Stimulated activated CD4-positive, alpha-beta T cell treated with anti-CD3 and anti-CD28 coated beads, TNF-alpha, amount 100 ng/mL, for 24 hours (primary cell): ENCODE results near the gene VN1R2.
"Not testable (repeated sequence)": the region's sequence is repeated elsewhere in the genome, so short reads cannot be mapped to it uniquely, and the experiment has no call there.

Experiments
- DNase-seq, 3 experiments: peaks; one replicate each; pipeline ENCODE4 v3.0.0-alpha.2; 2020; ENCODE audit warnings: low read depth in 3 of 3

The VN1R2 gene, protein sequence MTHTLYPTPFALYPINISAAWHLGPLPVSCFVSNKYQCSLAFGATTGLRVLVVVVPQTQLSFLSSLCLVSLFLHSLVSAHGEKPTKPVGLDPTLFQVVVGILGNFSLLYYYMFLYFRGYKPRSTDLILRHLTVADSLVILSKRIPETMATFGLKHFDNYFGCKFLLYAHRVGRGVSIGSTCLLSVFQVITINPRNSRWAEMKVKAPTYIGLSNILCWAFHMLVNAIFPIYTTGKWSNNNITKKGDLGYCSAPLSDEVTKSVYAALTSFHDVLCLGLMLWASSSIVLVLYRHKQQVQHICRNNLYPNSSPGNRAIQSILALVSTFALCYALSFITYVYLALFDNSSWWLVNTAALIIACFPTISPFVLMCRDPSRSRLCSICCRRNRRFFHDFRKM

DNA sequence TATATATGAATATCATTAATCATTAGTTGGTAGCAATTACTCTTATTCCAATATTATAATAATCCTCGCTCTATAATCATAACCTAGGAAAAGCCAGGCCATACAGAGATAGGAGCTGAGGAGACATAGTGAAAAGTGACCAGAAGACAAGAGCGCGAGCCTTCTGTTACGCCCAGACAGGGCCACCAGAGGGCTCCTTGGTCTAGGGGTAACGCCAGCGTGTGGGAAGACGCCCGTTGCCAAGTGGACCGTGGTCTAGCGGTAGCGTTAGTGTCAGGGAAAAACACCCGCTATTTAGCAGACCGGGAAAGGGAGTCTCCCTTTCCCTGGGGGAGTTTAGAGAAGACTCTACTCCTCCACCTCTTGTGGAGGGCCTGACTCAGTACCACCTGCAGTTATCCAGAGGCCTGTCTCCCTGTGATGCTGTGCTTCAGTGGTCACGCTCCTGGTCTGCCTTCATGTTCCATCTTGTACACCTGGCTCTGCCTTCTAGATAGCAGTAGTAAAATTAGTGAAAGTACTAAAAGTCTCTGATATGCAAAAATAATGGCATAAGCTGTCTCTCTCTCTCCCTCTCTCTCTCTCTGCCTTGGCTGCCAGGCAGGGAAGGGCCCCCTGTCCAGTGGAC lies at the start of gene VN1R2:
TSS of gene VN1R2 (plus strand) at position 578 of the 628 bp plus-strand sequence. CDS start 84 bp downstream, outside the sequence.
- not testable (repeated sequence) for DNase-seq

DNA sequence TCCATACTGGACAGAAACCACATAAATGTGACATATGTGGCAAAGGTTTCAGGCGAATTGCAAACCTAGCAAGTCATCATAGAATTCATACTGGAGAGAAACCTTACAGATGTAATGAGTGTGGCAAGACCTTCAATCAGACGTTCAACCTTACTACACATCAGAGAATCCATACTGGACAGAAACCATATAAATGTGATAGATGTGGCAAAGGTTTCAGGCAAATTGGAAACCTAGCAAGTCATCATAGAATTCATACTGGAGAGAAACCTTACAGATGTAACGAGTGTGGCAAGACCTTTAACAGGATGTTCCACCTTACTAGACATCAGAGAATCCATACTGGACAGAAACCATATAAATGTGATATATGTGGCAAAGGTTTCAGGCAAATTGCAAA lies 46.5 kb upstream of the VN1R2 start:
- DNase-seq = not testable (repeated sequence)

DNA sequence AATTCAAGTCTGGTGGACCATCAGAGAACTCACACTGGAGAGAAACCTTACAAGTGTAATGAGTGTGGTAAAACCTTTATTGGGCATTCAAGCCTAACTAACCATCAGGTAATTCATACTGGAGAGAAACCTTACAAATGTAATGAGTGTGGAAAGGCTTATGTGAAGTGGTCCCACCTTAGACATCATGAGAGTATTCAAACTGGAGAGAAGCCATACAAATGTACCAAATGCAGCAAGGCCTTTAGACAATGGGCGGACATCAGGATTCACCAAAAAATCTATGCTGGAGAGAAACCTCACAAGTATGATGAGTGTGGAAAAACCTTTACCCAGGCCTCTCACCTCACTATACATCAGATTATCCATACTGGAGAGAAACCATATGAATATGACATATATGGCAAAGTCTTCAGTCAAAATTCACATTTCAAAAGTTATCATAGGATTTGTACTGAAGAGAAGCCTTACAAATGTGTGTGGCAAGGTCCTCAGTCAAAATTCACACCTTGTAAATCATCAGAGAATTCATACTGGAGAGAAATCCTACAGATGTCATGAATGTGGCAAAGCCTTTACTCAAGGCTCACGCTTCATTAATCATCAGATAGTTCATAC lies 45.3 kb upstream of the VN1R2 start:
- DNase-seq = no peak

DNA sequence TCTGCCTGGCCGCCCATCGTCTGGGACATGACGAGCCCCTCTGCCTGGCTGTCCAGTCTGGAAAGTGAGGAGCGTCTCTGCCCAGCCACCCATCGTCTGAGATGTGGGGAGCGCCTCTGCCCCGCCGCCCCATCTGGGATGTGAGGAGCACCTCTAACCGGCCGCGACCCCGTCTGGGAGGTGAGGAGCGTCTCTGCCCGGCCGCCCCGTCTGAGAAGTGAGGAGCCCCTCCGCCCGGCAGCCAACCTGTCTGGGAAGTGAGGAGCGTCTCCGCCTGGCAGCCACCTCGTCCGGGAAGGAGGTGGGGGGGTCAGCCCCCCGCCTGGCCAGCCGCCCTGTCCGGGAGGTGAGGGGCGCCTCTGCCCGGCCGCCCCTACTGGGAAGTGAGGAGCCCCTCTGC lies 35.4 kb upstream of the VN1R2 start:
- not testable (repeated sequence) for DNase-seq

DNA sequence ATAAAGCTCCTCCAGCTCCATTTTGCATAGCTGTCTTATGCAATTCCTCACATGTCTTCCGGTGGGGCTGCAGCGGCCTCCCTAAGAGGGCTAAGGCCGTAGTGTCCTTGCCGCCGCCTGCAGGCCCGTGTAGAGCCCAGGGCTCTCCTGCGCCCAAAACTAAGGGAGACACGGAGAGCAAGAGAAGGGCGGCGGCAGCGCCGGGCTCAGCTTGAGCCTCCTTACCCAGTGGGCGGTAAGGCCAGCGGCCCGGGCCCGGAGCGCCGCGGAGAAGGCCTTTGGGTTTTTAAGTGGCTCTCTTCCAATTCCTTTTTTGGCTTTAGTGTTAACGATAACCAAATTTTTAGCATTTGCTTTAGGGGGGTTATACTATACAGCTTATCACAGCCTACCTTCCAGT lies 33.5 kb upstream of the VN1R2 start:
- no peak for DNase-seq

DNA sequence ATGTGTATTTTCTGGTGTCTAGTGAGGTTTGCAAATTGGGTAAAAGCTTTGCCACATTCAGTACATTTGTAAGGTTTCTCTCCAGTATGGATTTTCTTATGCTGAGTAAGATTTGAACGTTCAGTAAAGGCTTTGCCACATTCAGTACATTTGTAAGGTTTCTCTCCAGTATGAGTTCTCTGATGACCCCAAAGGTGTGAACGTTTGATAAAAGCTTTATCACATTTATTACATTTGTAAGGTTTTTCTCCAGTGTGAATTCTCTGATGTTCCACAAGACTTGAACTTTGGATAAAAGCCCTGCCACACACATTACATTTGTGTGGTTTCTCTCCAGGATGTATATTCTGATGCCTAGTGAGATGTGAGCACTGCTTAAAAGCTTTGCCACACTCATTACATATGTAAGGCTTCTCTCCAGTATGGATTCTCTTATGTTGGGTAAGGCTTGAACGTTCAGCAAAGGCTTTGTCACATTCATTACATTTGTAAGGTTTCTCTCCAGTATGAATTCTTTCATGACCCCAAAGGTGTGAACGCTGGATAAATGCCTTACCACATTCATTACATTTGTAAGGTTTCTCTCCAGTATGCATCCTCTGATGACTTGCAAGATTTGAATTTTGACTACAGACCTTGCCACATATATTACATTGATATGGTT lies 20.8 kb upstream of the VN1R2 start:
- no peak for DNase-seq

DNA sequence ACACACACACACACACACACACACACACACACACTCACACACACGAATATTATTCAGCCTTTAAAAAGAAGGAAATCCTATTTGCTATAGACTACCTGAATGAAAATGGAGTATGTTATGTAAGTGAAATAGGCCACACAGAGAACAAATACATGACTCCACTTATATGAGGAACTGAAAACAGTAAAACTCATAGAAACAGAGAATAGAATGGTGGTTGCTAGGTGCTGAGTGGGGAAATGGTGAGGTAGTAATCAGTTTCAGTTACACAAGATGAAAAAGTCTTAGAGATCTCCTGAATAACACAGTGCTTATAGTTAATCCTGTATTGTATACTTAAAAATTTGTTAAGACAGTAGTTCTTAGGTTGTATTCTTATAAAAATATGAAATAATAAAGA lies 11.6 kb upstream of the VN1R2 start:
- no peak for DNase-seq

DNA sequence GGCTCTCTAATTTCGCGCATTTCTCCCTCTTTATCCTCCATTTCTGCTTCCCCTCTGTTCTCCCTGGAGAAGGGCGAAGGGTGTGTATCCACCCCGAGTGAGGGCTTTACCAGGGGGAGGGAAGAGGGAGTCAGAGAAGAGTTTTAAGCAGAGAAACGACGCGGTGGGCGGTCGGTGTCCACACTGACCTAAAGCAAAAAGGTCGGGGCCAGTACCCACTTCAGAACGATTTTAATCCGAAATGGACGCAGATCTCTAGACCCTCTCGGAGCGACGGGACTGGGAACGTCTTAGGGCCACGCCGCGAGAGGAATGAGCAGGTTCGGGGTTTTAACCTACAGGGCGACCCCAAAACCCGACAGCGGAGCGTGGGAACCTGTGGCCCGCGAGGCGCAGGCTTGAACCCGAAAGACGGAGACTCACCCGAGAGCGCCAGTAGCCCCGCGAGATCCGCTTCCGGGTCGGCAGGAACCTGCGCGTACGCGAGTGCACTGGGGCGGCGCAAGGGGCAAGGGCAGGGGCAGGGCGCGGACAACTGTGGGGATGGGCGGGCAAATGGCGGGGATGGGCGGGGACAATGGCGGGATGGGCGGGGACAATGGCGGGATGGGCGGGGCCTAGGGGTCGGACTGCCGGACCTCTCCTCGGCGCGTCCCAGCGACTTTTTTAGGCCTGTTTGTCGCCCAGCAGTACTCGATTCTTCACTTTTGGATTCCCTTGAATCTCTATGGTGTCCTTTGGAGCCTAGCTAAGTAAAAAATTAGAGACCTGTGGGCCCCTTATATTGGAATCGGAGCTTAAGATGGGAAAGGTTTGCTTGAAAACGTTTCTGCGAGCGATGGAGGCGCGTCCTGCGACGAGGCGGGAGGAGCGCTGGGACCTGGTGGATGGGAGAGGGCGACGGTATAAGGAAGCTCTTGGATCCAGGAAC lies 3.4 kb upstream of the VN1R2 start, which contains the start of gene ZNF677:
TSS of gene ZNF677 (minus strand) at position 463 of the 931 bp plus-strand sequence. CDS start 3,323 bp downstream, outside the sequence.
- DNase-seq = peak; percentile 64 to 76 (median 67)

DNA sequence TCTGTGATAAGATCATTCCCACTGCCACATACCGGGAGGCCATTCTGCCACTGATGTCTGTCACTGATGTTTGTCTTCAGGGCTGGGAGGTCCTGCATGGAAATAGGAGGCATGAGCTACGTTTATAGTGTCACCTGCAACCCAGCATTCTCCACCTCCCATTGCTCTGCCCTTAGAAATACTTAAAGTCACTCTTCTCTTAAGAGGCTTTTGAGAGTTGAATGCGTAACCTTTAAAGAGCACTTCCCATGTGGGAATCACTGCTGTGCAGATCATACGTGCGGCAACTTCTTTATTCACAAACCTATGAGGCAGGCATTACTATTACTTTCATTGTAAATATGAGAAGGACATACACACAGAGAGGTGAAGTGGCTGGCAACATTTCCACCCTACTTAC lies 9.5 kb downstream of the VN1R2 start, which contains the start of gene VN1R4:
TSS of gene VN1R4 (minus strand) at position 101 of the 400 bp plus-strand sequence. CDS start at position 43, 58 bp downstream.
- DNase-seq = not testable (repeated sequence)

DNA sequence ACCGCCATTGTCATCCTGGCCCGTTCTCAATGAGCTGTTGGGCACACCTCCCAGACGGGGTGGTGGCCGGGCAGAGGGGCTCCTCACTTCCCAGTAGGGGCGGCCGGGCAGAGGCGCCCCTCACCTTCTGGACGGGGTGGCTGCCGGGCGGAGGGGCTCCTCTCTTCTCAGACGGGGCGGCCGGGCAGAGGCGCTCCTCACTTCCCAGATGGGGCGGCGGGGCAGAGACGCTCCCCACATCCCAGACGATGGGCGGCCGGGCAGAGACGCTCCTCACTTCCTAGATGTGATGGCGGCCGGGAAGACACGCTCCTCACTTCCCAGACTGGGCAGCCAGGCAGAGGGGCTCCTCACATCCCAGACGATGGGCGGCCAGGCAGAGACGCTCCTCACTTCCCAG lies 11.8 kb downstream of the VN1R2 start:
- DNase-seq = not testable (repeated sequence)

DNA sequence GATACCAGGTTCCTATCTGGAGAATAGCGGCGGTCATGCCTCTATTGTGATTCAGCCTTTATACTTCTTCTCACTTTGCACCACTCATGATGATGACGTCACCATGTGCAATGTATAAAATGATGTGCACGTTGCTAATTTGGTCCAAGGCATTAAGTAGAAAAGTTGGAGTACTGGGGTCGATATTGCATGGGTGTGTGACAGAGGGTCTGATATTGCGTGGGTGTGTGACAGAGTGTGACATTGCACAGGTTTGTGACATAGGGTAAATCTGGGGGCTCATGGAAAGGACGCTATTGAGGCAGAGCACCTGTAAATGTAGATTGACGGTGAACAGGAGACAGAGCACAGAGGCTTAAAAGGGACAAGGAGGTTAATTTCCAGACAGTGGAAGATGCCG lies 14.0 kb downstream of the VN1R2 start:
- DNase-seq = no peak

DNA sequence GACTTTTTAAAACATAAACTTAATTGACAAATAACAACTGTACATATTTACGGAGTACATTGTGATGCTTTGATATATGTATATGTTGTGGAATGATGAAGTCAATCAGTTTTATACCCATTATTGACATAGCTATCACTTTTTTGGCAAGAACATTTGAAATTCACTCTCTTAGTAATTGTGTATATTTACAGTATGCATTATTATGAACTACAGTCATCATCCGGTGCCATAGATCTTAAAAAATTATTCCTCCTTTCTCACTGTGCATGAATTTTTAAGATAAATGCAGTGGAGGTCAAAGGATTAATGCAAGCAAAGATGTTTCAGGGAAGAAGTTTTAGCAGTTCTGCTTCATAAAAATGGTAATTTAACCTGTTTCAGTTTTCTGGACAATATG lies 17.4 kb downstream of the VN1R2 start:
- no peak for DNase-seq

DNA sequence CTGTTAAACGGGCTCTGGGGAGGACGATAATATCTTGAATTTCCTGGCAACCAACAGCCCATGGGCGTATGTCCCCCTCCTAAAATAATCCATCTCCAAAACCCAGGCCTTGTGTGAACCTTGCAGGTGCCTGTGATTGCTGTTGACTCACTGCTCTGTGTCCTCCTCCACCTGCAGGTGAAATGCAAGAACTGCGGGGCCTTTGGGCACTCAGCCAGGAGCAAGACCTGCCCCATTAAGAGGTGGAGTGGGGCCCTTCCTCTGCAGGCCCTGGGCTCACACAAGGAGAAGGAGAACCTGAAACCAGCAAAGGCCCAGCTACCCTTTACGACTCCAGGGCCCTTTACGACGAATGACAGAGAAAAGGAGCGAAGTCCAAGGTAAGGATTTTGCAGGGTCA lies 23.9 kb downstream of the VN1R2 start:
- DNase-seq = peak in 1 of 3 experiments; percentile 4

DNA sequence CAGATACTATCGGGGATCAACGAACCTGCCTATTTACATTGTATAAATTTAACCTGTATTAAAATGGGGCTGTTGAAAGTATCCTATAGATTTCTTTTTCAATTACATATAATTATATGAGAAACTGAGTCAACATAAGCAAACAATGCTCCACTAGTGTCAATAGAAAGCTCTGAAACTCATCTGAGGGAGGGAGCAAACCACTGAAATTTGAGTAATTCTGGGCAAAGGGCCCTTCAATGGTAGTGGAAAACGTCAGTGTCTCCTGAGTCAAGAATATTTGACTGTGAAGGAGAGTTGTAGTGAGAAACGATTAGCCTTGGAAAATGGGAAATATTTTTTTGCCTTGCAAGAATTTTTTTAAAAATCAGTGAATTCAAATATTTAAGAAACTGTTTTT lies 27.0 kb downstream of the VN1R2 start:
- DNase-seq = no peak

DNA sequence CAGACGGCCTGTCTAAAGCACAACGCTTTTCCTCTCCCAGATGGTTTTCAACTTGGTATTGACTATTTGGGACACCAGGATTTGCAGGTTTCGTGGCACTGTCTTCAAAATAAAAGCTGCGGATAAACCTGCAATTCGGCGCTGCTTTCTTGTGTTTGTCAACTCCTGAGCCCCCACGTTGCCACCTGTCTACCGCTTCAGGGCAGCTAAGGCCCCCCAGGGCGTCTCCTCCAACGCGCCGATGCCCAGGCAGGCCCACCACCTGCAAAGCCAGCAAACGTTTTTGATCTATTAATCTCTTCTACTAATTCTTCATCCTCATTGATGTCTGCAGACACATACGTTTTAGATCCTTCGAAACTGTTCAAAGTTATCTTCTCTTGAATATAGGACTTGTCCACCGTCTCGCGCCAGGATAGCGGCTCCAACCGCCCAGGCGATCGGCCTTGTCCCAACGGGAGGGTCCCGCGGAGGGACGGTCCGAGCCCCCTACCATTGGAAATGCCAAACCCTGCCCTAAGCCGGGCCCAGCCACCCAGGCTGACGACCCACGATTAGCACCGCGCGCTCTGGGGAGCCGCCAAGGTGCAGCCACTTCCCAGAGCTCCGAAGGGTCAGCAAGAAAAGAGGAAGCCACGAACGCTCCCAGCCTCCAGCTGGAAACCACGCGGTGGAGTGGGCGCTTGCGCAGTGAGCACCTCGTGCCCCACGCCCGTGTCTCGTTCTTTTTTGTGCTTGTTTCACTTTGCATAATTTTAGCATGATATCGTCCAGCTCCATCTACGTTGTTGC lies 32.9 kb downstream of the VN1R2 start:
- no peak for DNase-seq

DNA sequence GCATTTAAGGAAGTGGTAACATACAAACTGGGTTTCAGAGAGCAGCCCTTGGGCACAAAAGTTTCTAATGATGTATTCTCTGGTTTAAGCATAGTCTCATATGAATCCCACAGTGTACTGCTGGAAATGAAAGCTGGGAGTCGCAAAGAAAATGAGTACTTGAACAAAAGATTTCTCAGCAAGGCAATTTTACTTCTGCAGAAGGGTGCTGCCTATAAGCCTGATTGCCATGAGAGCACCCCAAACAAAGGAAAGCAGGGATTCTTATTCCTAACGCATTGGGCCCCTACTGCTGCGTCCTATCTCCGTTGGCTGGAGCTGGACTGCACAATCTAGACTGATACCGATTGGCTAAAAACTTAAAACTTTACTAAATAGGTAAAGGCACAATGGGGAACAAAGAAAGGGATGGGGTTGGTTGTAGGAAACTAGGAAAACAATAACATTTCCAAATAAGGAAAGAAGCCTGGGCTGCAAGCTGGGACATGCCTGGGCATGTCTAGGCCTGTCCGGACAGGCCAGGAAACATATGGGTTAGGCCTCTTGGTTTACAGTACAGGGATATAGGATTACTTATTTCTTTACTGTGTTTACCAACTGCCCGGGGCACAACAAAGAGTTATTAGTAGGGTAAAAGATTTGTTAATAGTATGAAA lies 36.8 kb downstream of the VN1R2 start:
- no peak for DNase-seq

DNA sequence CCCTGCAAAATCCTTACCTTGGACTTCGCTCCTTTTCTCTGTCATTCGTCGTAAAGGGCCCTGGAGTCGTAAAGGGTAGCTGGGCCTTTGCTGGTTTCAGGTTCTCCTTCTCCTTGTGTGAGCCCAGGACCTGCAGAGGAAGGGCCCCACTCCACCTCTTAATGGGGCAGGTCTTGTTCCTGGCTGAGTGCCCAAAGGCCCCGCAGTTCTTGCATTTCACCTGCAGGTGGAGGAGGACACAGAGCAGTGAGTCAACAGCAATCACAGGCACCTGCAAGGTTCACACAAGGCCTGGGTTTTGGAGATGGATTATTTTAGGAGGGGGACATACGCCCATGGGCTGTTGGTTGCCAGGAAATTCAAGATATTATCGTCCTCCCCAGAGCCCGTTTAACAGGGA lies 43.2 kb downstream of the VN1R2 start:
- DNase-seq = not testable (repeated sequence)

DNA sequence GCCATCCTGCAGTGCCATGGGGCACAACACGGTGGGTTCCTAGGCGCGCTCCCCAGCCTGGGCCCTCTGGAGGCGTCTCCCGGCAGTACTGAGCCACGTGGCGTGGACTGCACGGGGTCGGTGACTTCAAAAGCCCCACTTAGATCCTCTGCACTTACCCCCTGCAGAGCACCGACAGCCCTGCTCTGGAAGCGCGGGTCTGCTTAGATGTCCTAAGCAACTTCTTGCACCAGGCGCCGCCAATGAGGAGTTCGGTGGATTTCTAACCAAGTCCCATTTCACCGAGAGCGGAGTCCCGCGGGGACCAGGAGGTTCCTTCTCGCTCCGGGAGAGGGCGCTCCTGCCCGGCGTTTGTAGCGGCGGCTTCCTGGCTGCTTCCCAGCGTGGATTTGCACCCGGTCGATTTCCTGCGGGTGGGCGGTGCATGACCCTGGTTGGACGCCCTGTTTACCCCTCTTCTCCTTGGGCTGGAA lies 50.3 kb downstream of the VN1R2 start:
- no peak for DNase-seq
